HG03575 (cell line): ENCODE results near the gene S100PBP.

Experiments used
- ATAC-seq: cut with Tn5 transposase; IDR thresholded peaks from one replicate; pipeline ENCODE4 v1.9.1; 2021; ENCODE audit not compliant: unreplicated experiment, insufficient number of reproducible peaks, low FRiP score; ENCODE audit errors: extremely low read depth

The S100PBP gene

GRCh38 chr1:32817159-32817814 lies at the start of gene S100PBP, which contains the start of gene YARS1:
Gene S100PBP (plus strand): TSS chr1:32817653. CDS start chr1:32826100, 8,447 bp downstream.
Gene YARS1 (minus strand): TSS chr1:32817358. CDS start chr1:32817244, 114 bp downstream.
- peak; percentile 41 for ATAC-seq

- no peak for ATAC-seq
These were observed 49.2 kb upstream of the S100PBP start for GRCh38 chr1:32768110-32768850.

- ATAC-seq, result no peak
These were observed 47.8 kb upstream of the S100PBP start for GRCh38 chr1:32769524-32770220.

- ATAC-seq, result no peak
These were observed 47.2 kb upstream of the S100PBP start for GRCh38 chr1:32770221-32770731.

- ATAC-seq, result no peak
These were observed 46.5 kb upstream of the S100PBP start for GRCh38 chr1:32770741-32771548.

GRCh38 chr1:32771561-32772280 lies 45.7 kb upstream of the S100PBP start:
- ATAC-seq, result no peak

- no peak for ATAC-seq
These were observed 45.0 kb upstream of the S100PBP start for GRCh38 chr1:32772281-32773017.

GRCh38 chr1:32773018-32773763 lies 44.3 kb upstream of the S100PBP start:
- no peak for ATAC-seq

- ATAC-seq, result no peak
These were observed 43.5 kb upstream of the S100PBP start for GRCh38 chr1:32773764-32774463.

GRCh38 chr1:32774464-32774808 lies 43.0 kb upstream of the S100PBP start:
- no peak for ATAC-seq

- ATAC-seq, result no peak
These were observed 42.4 kb upstream of the S100PBP start for GRCh38 chr1:32774950-32775634.

GRCh38 chr1:32775640-32776337 lies 41.7 kb upstream of the S100PBP start:
- no peak for ATAC-seq

GRCh38 chr1:32779242-32779641 lies 38.2 kb upstream of the S100PBP start:
- ATAC-seq, result no peak

GRCh38 chr1:32780005-32780404 lies 37.4 kb upstream of the S100PBP start:
- ATAC-seq, result no peak

GRCh38 chr1:32780628-32781234 lies 36.7 kb upstream of the S100PBP start:
- ATAC-seq, result no peak
